MM.1S (cell line): ENCODE data around the gene MAN2A2.

Source experiments
- CTCF ChIP-seq: fragments of 300-600 bp; sonication (generic); IDR thresholded peaks from 2 replicates; pipeline ENCODE4 v1.5.1; 2016; ENCODE audit warnings: antibody characterized with exemption, low read length, mixed read lengths
- EZH2 ChIP-seq: fragments of 300-600 bp; sonication (generic); optimal IDR thresholded peaks from 2 replicates; pipeline ENCODE3; 2017; ENCODE audit warnings: low read depth, mild to moderate bottlenecking, antibody characterized with exemption, low read length, mixed read lengths

- TF ChIP-seq CTCF (no peak), EZH2 (no peak)
Observed at GRCh38 chr15:90970274-90970673, 67.2 kb downstream of the MAN2A2 start.
